HG03095 (cell line): ENCODE data around the gene NACC2.

Source experiments
- ATAC-seq: cut with Tn5 transposase; IDR thresholded peaks from one replicate; pipeline ENCODE4 v1.9.1; 2021; ENCODE audit warnings: moderate library complexity; ENCODE audit not compliant: unreplicated experiment

Gene NACC2

GRCh38 chr9:136059321-136059791, 35.7 kb downstream of the NACC2 start:
- no peak for ATAC-seq

- no peak for ATAC-seq
Measured at GRCh38 chr9:136058801-136059302, 36.2 kb downstream of the NACC2 start.

GRCh38 chr9:136058084-136058483, 37.0 kb downstream of the NACC2 start:
- ATAC-seq: no peak

GRCh38 chr9:136057236-136058081, 37.6 kb downstream of the NACC2 start:
- no peak for ATAC-seq

GRCh38 chr9:136056546-136057235, 38.4 kb downstream of the NACC2 start:
- ATAC-seq: no peak

GRCh38 chr9:136055715-136056545, 39.2 kb downstream of the NACC2 start:
- ATAC-seq: no peak

- no peak for ATAC-seq
Measured at GRCh38 chr9:136054798-136055714, 40.0 kb downstream of the NACC2 start.

GRCh38 chr9:136054146-136054545, 40.9 kb downstream of the NACC2 start:
- no peak for ATAC-seq

- no peak for ATAC-seq
Measured at GRCh38 chr9:136053757-136054142, 41.3 kb downstream of the NACC2 start.

GRCh38 chr9:136052991-136053756, 41.9 kb downstream of the NACC2 start:
- ATAC-seq: no peak

- no peak for ATAC-seq
Measured at GRCh38 chr9:136052472-136052880, 42.6 kb downstream of the NACC2 start.

- ATAC-seq: no peak
Measured at GRCh38 chr9:136051837-136052471, 43.1 kb downstream of the NACC2 start.

- ATAC-seq: no peak
Measured at GRCh38 chr9:136051453-136051836, 43.6 kb downstream of the NACC2 start.

- ATAC-seq: no peak
Measured at GRCh38 chr9:136050701-136051452, 44.2 kb downstream of the NACC2 start.

- ATAC-seq: no peak
Measured at GRCh38 chr9:136050266-136050700, 44.8 kb downstream of the NACC2 start.

GRCh38 chr9:136049491-136050265, 45.4 kb downstream of the NACC2 start:
- ATAC-seq: no peak
